ENCODE results near the gene LMO7.

Gene LMO7

DNA sequence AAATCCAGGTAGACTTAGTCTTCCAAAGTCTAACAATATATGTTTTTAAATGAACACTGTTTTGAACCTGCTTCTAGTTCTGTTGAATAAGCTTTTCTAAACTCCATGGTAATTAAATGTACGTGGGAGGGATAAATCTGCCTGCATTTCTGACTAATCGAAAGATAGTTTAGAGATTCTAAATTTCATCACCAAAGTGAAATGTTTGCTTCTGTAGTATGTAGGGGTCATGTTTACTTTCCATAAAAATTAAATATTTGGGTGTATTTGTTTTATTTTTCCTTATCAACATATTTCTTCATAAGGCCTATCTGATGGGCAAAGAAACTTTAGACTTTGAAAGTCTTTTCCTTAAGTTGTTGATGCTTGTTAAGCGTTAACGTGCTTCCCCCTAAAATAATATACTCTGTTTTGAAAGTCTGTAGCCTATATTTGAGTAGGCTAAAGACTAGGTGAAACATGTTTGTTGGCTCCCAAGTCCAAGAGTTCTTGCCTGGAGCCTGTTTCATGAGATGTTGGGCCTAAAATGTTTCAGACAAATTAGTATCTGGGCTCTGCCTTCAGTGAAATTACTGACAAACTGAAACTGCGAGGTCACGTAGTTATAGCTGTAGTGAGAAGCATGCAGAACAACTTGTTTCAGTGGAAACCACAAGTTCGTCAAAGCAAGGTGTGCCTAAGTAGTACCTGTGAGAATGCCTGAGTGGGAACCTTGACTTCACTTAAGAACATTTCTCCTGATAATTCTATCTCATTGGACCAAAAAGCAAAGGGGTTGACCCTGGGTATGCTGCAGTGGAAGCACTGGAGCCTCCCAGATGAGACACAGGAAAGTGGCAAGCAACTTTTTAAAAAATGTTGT is 126.2 kb downstream of the LMO7 start:
- no peak for DNase-seq (ENCODE audit: low read depth, low spot score)
- CTCF ChIA-PET = interaction anchor here (1.2 kb wide), 1 partner anchor 66 kb away, joined by 3 read pairs; no protein-coding TSS in a partner anchor
- POLR2A ChIA-PET = no interaction called here
- no peak overlapping the region for H3K4me3 ChIP-seq (ENCODE audit: low read depth, low read length)
- TF ChIP-seq, protein P1, sequence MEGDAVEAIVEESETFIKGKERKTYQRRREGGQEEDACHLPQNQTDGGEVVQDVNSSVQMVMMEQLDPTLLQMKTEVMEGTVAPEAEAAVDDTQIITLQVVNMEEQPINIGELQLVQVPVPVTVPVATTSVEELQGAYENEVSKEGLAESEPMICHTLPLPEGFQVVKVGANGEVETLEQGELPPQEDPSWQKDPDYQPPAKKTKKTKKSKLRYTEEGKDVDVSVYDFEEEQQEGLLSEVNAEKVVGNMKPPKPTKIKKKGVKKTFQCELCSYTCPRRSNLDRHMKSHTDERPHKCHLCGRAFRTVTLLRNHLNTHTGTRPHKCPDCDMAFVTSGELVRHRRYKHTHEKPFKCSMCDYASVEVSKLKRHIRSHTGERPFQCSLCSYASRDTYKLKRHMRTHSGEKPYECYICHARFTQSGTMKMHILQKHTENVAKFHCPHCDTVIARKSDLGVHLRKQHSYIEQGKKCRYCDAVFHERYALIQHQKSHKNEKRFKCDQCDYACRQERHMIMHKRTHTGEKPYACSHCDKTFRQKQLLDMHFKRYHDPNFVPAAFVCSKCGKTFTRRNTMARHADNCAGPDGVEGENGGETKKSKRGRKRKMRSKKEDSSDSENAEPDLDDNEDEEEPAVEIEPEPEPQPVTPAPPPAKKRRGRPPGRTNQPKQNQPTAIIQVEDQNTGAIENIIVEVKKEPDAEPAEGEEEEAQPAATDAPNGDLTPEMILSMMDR (IDR thresholded peaks at IDR 0.05; ENCODE audit: insufficient read depth, low read length, missing control alignments) = no peak

DNA sequence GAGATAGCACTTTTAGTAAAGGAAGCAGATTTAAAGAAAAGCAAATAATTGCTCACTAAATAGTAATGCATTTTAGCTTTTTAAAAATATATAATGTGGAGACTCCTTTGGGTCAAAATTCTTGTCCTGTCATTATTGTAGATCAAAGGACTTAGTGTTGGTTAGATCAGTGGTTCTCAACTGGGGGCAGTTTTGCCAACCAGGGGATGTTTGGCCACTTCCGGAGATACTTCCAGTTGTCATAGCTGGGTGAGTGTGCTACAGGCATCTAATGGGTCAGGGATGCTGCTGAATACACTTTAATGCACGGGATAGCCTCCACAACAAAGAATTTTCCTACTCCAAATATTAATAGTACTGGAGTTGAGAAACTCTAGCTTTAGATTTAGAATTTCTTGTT is 126.8 kb downstream of the LMO7 start:
- no peak for DNase-seq (ENCODE audit: low read depth, low spot score)
- no peak overlapping the region for H3K4me3 ChIP-seq (ENCODE audit: low read depth, low read length)
- ChIA-PET CTCF (no interaction called here), POLR2A (no interaction called here)
- TF ChIP-seq, protein P1 (IDR thresholded peaks at IDR 0.05; ENCODE audit: insufficient read depth, low read length, missing control alignments) = no peak

DNA sequence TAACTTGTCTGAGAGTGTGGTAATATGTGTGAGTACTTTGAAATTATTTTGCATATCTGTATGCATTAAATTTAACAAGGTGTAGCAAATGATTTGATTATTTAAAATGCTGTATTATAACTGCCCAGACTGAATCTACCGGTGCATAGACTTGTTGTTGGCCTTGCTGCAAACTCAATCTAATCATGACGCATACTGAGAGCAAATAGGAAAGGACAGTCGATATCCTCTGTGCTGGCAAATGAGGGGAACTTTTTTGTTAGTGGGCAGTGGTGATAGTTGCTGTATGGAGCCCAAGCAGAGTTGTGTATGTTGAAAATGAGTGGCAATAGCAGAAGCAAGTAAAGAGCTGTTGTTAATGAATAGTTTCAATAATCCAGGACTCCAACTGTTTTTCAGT is 127.4 kb downstream of the LMO7 start:
- no peak for DNase-seq (ENCODE audit: low read depth, low spot score)
- CTCF ChIA-PET = no interaction called here
- TF ChIP-seq, protein P1 (IDR thresholded peaks at IDR 0.05; ENCODE audit: insufficient read depth, low read length, missing control alignments) = no peak
- POLR2A ChIA-PET = no interaction called here
- no peak overlapping the region for H3K4me3 ChIP-seq (ENCODE audit: low read depth, low read length)

DNA sequence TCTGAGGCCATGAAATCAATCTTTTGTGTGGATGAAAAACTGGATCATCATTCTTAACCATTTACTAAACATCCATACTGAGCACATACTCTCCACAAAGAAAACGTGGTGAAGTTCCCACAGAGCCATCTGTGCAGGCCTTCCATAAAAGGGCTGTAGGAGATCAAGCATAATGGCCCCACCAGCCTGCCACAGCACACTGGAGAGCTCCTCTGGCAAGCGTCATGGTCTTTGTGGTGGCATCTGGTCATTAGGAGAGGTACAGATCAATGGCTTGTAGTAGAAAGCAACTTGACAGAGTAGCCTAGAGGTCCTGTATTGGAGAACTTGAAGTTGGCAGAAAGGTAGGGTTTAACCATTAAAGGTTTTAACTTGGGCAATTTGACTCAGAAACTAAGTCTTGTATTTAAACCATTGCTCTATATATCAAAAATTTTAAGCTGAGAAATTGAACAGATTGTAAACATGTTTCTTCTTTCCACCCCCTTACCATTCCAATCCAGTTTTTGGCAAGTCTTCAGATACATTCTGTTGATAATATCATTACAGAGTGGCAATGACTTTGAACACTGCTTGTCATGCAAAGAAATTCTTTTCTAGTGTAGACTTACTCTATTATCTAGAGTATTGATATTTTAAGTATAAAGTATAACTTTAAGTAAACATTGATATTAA is 128.3 kb downstream of the LMO7 start:
- CTCF ChIA-PET = interaction anchor here (0.8 kb wide), 1 partner anchor 10 kb away, joined by 3 read pairs; no protein-coding TSS in a partner anchor
- no peak overlapping the region for H3K4me3 ChIP-seq (ENCODE audit: low read depth, low read length)
- TF ChIP-seq, protein P1 (IDR thresholded peaks at IDR 0.05; ENCODE audit: insufficient read depth, low read length, missing control alignments) = no peak
- POLR2A ChIA-PET = no interaction called here
- DNase-seq (ENCODE audit: low read depth, low spot score) = no peak

DNA sequence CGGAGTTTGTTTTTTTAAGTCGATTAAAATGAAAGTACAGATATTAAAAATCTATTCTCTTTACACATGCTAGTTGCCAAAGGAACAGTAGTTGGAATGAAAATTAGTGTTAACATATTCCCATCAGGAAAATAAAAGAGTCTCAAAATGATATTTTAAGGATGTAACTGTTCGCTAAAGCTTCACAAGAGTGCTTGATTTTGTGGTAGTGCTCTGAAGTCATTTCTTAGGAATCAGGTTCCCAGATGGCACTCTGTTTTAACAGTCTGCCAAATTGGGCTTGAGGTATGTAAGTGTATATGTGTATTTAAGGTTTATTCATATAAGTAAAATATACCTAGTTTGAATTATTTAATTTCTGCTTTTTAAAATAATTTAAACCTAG is 128.8 kb downstream of the LMO7 start:
- TF ChIP-seq, protein P1 (IDR thresholded peaks at IDR 0.05; ENCODE audit: insufficient read depth, low read length, missing control alignments) = no peak
- no peak overlapping the region for H3K4me3 ChIP-seq (ENCODE audit: low read depth, low read length)
- no peak for DNase-seq (ENCODE audit: low read depth, low spot score)
- CTCF ChIA-PET = interaction anchor here (0.8 kb wide), 1 partner anchor 9 kb away, joined by 3 read pairs; no protein-coding TSS in a partner anchor
- POLR2A ChIA-PET = no interaction called here

DNA sequence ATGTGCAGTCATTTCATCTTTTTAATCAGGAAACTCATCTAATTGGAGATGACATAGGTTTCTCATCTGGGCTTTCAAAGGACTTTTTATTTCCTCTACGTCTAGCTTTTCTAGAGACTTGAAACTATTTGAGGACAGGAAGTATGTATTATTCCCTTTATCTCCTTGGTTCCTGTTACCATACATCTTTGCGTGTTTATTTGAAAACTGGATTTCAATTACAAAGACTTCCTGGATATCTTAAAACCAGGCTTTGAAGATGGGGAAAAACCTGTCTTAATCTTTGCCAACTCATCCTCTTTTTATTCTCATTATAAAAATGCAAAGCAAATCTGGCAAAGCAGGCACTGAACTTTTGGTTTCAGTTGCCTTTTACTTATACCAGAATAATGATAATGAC is 130.5 kb downstream of the LMO7 start:
- H3K4me3 ChIP-seq (ENCODE audit: low read depth, low read length) = no peak overlapping the region
- TF ChIP-seq, protein P1 (IDR thresholded peaks at IDR 0.05; ENCODE audit: insufficient read depth, low read length, missing control alignments) = no peak
- DNase-seq (ENCODE audit: low read depth, low spot score) = no peak
- POLR2A ChIA-PET = no interaction called here
- CTCF ChIA-PET = no interaction called here

Measured in AG04449 (cell line).